Activated naive CD8-positive, alpha-beta T cell treated with anti-CD3 and anti-CD28 coated beads, Interleukin-2, amount 50 U/mL, for 24 hours (primary cell): ENCODE data around the gene CCDC32.
"Not testable (repeated sequence)": the region's sequence is repeated elsewhere in the genome, so short reads cannot be mapped to it uniquely, and the experiment has no call there.

Experiments used
- ATAC-seq: fragments of 150-1000 bp; cut with Tn5 transposase; one replicate; pipeline ENCODE4 v1.10.0; 2021
- DNase-seq: peaks from one replicate; pipeline ENCODE4 v3.0.0; 2021
- H3K27ac Mint-ChIP-seq: one replicate; pipeline ENCODE4 v1.8.0; 2021; ENCODE audit warnings: mild to moderate bottlenecking, mixed read lengths
- H3K27me3 Mint-ChIP-seq: one replicate; pipeline ENCODE4 v1.8.0; 2021; ENCODE audit warnings: mixed read lengths
- H3K36me3 Mint-ChIP-seq: one replicate; pipeline ENCODE4 v1.8.0; 2021; ENCODE audit warnings: low read depth, mixed read lengths
- H3K4me1 Mint-ChIP-seq: one replicate; pipeline ENCODE4 v1.8.0; 2021; ENCODE audit warnings: mixed read lengths
- H3K4me3 Mint-ChIP-seq: one replicate; pipeline ENCODE4 v1.8.0; 2021; ENCODE audit warnings: mild to moderate bottlenecking, moderate library complexity, mixed read lengths
- H3K9me3 Mint-ChIP-seq: one replicate; pipeline ENCODE4 v1.8.0; 2021; ENCODE audit warnings: mixed read lengths

Gene CCDC32

GRCh38 chr15:40584191-40584590 is 19.3 kb upstream of the CCDC32 start:
- H3K9me3 Mint-ChIP-seq, result no peaks in the 10 kb centered on the region
- H3K27me3 Mint-ChIP-seq, result no peaks in the 10 kb centered on the region
- no peak overlapping the region for H3K27ac Mint-ChIP-seq
- no peak for ATAC-seq
- no peak for DNase-seq
- H3K4me1 Mint-ChIP-seq, result no peaks in the 10 kb centered on the region
- H3K4me3 Mint-ChIP-seq, result no peak overlapping the region
- no peaks in the 10 kb centered on the region for H3K36me3 Mint-ChIP-seq

- H3K4me1 Mint-ChIP-seq, result no peaks in the 10 kb centered on the region
- DNase-seq, result no peak
- no peaks in the 10 kb centered on the region for H3K9me3 Mint-ChIP-seq
- peak overlapping the region; percentile 55 for H3K4me3 Mint-ChIP-seq
- H3K36me3 Mint-ChIP-seq, result no peaks in the 10 kb centered on the region
- no peaks in the 10 kb centered on the region for H3K27me3 Mint-ChIP-seq
- H3K27ac Mint-ChIP-seq, result no peak overlapping the region
- ATAC-seq, result no peak
Measured at GRCh38 chr15:40582726-40583246, 17.9 kb upstream of the CCDC32 start.

DNA sequence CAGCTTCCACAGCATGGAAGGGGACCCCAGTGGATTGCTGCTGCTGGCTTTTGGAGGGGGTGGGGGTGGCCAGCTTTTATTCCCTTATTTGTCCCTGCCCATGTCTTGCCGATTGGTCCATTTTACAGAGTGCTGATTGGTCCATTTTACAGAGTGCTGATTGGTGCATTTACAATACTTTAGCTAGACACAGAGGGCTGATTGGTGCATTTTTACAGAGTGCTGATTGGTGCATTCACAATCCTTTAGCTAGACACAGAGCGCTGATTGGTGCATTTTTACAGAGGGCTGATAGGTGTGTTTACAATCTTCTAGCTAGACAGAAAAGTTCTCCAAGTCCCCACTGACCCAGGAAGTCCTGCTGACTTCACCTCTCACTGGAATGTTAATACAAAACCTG is 17.0 kb upstream of the CCDC32 start:
- not testable (repeated sequence) for H3K36me3 Mint-ChIP-seq, ATAC-seq, H3K4me1 Mint-ChIP-seq, H3K27ac Mint-ChIP-seq, DNase-seq, H3K9me3 Mint-ChIP-seq, H3K27me3 Mint-ChIP-seq, H3K4me3 Mint-ChIP-seq

- no peak for ATAC-seq
- no peaks in the 10 kb centered on the region for H3K27me3 Mint-ChIP-seq
Measured at GRCh38 chr15:40578892-40579291, 14.1 kb upstream of the CCDC32 start.

DNA sequence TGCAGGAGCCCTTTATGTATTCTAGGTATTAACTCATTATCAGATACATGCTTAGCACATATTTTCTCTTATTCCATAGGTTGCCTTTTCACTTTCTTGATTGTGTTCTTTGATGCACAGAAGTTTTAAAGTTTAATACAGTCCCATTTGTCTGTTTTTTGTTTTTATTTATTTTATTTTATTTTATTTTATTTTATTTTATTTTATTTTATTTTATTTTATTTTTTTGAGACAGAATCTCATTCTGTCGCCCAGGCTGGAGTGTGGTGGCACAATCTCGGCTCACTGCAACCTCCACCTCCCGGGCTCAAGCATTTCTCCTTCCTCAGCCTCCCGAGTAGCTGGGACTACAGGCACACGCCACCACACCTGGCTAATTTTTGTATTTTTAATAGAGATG is 12.1 kb upstream of the CCDC32 start:
- not testable (repeated sequence) for H3K9me3 Mint-ChIP-seq, H3K4me3 Mint-ChIP-seq, DNase-seq, ATAC-seq, H3K27me3 Mint-ChIP-seq, H3K27ac Mint-ChIP-seq
- Mint-ChIP-seq H3K4me1 (peaks cover 20% of the 10 kb centered on the region), H3K36me3 (peaks cover 23% of the 10 kb centered on the region)

More at GRCh38 chr15:40578892-40579291, 14.1 kb upstream of the CCDC32 start:
- Mint-ChIP-seq H3K36me3 (peaks cover 12% of the 10 kb centered on the region), H3K4me3 (no peak overlapping the region), H3K27ac (no peak overlapping the region), H3K4me1 (peaks cover 13% of the 10 kb centered on the region), H3K9me3 (no peaks in the 10 kb centered on the region)
- DNase-seq, result no peak

GRCh38 chr15:40575113-40575512 is 10.3 kb upstream of the CCDC32 start:
- no peaks in the 10 kb centered on the region for H3K27me3 Mint-ChIP-seq
- H3K36me3 Mint-ChIP-seq, result peaks cover 25% of the 10 kb centered on the region
- H3K4me1 Mint-ChIP-seq, result peaks cover 32% of the 10 kb centered on the region
- no peak for ATAC-seq
- H3K4me3 Mint-ChIP-seq, result no peak overlapping the region
- DNase-seq, result no peak
- no peaks in the 10 kb centered on the region for H3K9me3 Mint-ChIP-seq
- H3K27ac Mint-ChIP-seq, result peak overlapping the region; percentile 25

DNA sequence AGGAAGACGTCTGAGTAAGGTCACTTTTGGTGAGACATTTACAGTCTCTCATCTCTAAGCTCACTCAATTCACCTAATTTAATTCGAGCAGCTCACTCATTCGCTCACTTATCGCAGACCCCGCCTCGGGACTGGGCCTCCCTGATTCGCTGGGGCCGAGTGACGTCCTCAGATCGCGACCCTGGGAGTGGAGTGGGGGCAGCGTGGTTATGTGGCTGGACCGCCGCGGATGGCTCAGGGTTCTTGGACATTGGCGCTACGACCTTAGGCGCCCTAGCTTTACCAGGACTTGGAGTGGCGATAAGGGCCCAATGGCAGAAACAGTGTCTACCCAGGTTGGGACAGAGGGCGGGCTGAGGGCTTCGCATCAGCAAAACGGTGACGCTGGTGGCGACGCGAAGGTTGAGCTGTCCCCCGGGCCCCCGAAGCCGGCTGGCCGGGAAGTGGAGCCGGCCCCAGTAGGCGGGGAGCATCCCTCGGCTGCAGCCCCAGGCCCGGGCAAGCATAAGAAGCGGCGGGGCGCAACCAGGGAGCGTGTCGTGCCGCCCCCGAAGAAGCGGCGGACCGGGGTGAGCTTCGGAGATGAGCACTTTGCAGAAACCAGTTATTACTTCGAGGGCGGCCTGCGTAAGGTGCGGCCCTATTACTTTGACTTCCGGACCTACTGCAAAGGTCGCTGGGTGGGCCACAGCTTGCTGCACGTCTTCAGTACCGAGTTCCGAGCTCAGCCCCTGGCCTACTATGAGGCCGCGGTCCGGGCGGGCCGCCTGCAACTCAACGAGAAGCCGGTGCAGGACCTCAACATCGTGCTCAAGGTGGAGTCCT is 4.5 kb upstream of the CCDC32 start, which contains the start of gene RPUSD2:
Gene RPUSD2 (plus strand): TSS at position 171 of the 825 bp plus-strand sequence. CDS start 39 bp downstream, at position 210.
- peaks cover 16% of the 10 kb centered on the region for H3K36me3 Mint-ChIP-seq
- no peaks in the 10 kb centered on the region for H3K27me3 Mint-ChIP-seq
- H3K27ac Mint-ChIP-seq, result peak within 1 kb of the TSS; percentile 95
- no peaks in the 10 kb centered on the region for H3K9me3 Mint-ChIP-seq
- DNase-seq (peak; percentile 95), ATAC-seq (peak; percentile 77)
- peak within 1 kb of the TSS; percentile 98 for H3K4me3 Mint-ChIP-seq
- H3K4me1 Mint-ChIP-seq, result peaks cover 44% of the 10 kb centered on the region

DNA sequence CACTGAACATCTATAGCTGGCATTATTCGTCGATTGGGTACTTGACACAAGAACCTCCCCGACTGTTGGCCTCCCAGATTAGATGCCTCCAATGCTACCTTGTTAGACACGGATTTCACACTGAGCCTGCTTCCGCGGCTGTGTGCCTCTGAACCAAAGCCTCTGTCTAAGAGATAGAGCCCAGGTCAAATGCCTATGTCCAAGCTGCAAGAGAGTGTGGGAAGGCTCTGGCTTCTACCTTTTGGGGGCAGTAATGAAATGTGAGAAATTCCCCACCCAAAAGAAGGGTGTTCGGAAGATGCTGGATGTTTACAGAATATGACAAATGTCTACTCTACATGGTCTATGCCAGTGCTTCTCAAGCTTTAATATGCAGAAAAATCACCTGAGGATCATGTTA is 2.3 kb upstream of the CCDC32 start:
- no peaks in the 10 kb centered on the region for H3K27me3 Mint-ChIP-seq
- H3K27ac Mint-ChIP-seq, result no peak overlapping the region
- no peaks in the 10 kb centered on the region for H3K9me3 Mint-ChIP-seq
- H3K4me1 Mint-ChIP-seq, result peaks cover 51% of the 10 kb centered on the region
- H3K36me3 Mint-ChIP-seq, result peaks cover 6% of the 10 kb centered on the region
- H3K4me3 Mint-ChIP-seq, result no peak overlapping the region
- ATAC-seq, result no peak
- DNase-seq, result no peak

GRCh38 chr15:40565333-40566238 is 744 bp upstream of the CCDC32 start:
- Mint-ChIP-seq H3K4me1 (peaks cover 53% of the 10 kb centered on the region), H3K27me3 (no peaks in the 10 kb centered on the region), H3K9me3 (no peaks in the 10 kb centered on the region), H3K27ac (peak overlapping the region; percentile 87), H3K4me3 (peak overlapping the region; percentile 93), H3K36me3 (peaks cover 15% of the 10 kb centered on the region)
- ATAC-seq (no peak), DNase-seq (no peak)

DNA sequence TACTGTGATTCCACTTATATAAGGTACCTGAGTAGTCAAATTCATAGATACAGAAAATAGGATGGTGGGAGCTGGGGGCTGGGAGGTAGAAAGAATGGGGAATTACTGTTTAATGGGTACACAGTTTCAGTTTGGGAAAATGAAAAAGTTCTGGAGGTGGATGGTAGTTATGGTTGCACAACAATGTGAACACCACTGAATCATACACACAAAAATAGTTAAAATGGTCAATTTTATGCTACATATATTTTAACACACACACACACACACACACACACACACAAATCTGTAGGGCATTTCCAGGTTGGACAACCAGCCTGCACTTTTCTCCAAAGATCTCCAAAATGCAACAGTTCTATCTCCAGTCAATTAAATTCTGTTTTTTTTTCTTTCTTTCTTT is 1.4 kb downstream of the CCDC32 start:
- Mint-ChIP-seq H3K4me1 (peaks cover 57% of the 10 kb centered on the region), H3K9me3 (no peaks in the 10 kb centered on the region), H3K27ac (no peak overlapping the region), H3K27me3 (no peaks in the 10 kb centered on the region), H3K4me3 (peak overlapping the region; percentile 93), H3K36me3 (peaks cover 22% of the 10 kb centered on the region)
- DNase-seq (no peak), ATAC-seq (no peak)

- peaks cover 27% of the 10 kb centered on the region for H3K36me3 Mint-ChIP-seq
- ATAC-seq (no peak), DNase-seq (no peak)
- no peak overlapping the region for H3K4me3 Mint-ChIP-seq
- H3K4me1 Mint-ChIP-seq, result peaks cover 59% of the 10 kb centered on the region
- no peaks in the 10 kb centered on the region for H3K27me3 Mint-ChIP-seq
- no peak overlapping the region for H3K27ac Mint-ChIP-seq
- no peaks in the 10 kb centered on the region for H3K9me3 Mint-ChIP-seq
Measured at GRCh38 chr15:40562691-40563090, 2.2 kb downstream of the CCDC32 start.

GRCh38 chr15:40558952-40559742 is 5.7 kb downstream of the CCDC32 start:
- peak overlapping the region; percentile 66 for H3K27ac Mint-ChIP-seq
- H3K9me3 Mint-ChIP-seq, result no peaks in the 10 kb centered on the region
- H3K36me3 Mint-ChIP-seq, result peaks cover 57% of the 10 kb centered on the region
- no peak for ATAC-seq
- H3K4me1 Mint-ChIP-seq, result peaks cover 49% of the 10 kb centered on the region
- no peaks in the 10 kb centered on the region for H3K27me3 Mint-ChIP-seq
- no peak for DNase-seq
- H3K4me3 Mint-ChIP-seq, result no peak overlapping the region

GRCh38 chr15:40555876-40556275 is 9.0 kb downstream of the CCDC32 start:
- peaks cover 28% of the 10 kb centered on the region for H3K4me1 Mint-ChIP-seq
- no peaks in the 10 kb centered on the region for H3K27me3 Mint-ChIP-seq
- H3K9me3 Mint-ChIP-seq, result no peaks in the 10 kb centered on the region
- H3K36me3 Mint-ChIP-seq, result peaks cover 53% of the 10 kb centered on the region
- H3K27ac Mint-ChIP-seq, result no peak overlapping the region
- no peak overlapping the region for H3K4me3 Mint-ChIP-seq
- no peak for ATAC-seq
- DNase-seq, result no peak

DNA sequence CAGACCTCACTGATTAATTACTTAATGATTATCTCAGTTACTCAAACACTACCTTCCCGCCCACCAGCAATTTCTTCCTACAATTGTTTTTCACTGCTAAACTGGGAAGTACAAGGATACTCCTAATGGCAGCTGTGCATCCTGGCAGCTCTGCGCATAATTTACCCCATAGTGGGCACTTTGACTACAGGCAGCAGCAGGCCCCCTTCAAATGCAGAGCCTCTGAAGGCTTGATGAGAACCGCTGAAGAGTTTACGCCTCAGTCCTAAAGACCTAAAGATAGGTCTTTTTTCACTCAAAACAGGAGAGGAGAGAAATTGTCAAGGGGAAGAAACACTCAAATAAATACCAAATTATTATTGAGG is 10.7 kb downstream of the CCDC32 start:
- peaks cover 53% of the 10 kb centered on the region for H3K36me3 Mint-ChIP-seq
- peaks cover 24% of the 10 kb centered on the region for H3K4me1 Mint-ChIP-seq
- no peak for ATAC-seq
- no peak for DNase-seq
- peak overlapping the region; percentile 12 for H3K27ac Mint-ChIP-seq
- H3K9me3 Mint-ChIP-seq, result no peaks in the 10 kb centered on the region
- no peaks in the 10 kb centered on the region for H3K27me3 Mint-ChIP-seq
- H3K4me3 Mint-ChIP-seq, result no peak overlapping the region
